HepG2 (cell line): Measurements from ENCODE around the gene ZFAND2B. TPM values are rescaled to one million over a fixed set of nuclear protein-coding genes. Genes with fewer than 3 reads are reported as not detected.

Experiments used
- ATAD3A ChIP-seq: sonication (generic); formaldehyde crosslinking; IDR thresholded peaks from 2 replicates; pipeline ENCODE4 v1.4.0; 2020; ENCODE audit warnings: missing genetic modification reagents
- CREBL2 ChIP-seq: sonication (generic); formaldehyde crosslinking; IDR thresholded peaks from 2 replicates; pipeline ENCODE4 v1.8.1; 2023; ENCODE audit warnings: missing genetic modification reagents, mild to moderate bottlenecking, borderline replicate concordance
- DMTF1 ChIP-seq: sonication (generic); formaldehyde crosslinking; IDR thresholded peaks from 2 replicates; pipeline ENCODE4 v1.4.0; 2020; ENCODE audit warnings: mild to moderate bottlenecking, missing genetic modification reagents
- HOXA3 ChIP-seq: sonication (generic); formaldehyde crosslinking; IDR thresholded peaks from 2 replicates; pipeline ENCODE4 v1.5.0; 2020; ENCODE audit warnings: missing genetic modification reagents
- MBD4 ChIP-seq: IDR thresholded peaks from 2 replicates; pipeline ENCODE4 v1.6.1; 2012; ENCODE audit warnings: low read length, inconsistent platforms, borderline replicate concordance
- NCOA2 ChIP-seq: sonication (generic); formaldehyde crosslinking; IDR thresholded peaks from 2 replicates; pipeline ENCODE4 v1.8.0; 2022; ENCODE audit warnings: inconsistent platforms
- POGK ChIP-seq: sonication (generic); formaldehyde crosslinking; conservative IDR thresholded peaks from 2 replicates; pipeline ENCODE4 v1.8.0; 2022; ENCODE audit warnings: mild to moderate bottlenecking, moderate library complexity, missing genetic modification reagents
- POLR2AphosphoS5 ChIP-seq: IDR thresholded peaks from 2 replicates; pipeline ENCODE4 v1.6.1; 2012; ENCODE audit warnings: low read depth, low read length
- SP140L ChIP-seq: sonication (generic); formaldehyde crosslinking; IDR thresholded peaks from 2 replicates; pipeline ENCODE4 v1.4.0; 2020; ENCODE audit warnings: missing genetic modification reagents, borderline replicate concordance
- XRCC5 ChIP-seq: fragments of 200-400 bp; formaldehyde crosslinking; optimal IDR thresholded peaks from 2 replicates; pipeline ENCODE3; 2017; ENCODE audit warnings: mild to moderate bottlenecking, low read length
- ZBTB25 ChIP-seq: IDR thresholded peaks from 2 replicates; pipeline ENCODE4 v1.6.1; 2018; ENCODE audit warnings: missing genetic modification reagents
- ZBTB37 ChIP-seq: sonication (generic); formaldehyde crosslinking; IDR thresholded peaks from 2 replicates; pipeline ENCODE4 v1.4.0; 2020; ENCODE audit warnings: mild to moderate bottlenecking, missing genetic modification reagents
- ZMYM2 ChIP-seq: sonication (generic); formaldehyde crosslinking; IDR thresholded peaks from 2 replicates; pipeline ENCODE4 v1.8.0; 2022; ENCODE audit warnings: mild to moderate bottlenecking, missing genetic modification reagents
- ZNF180 ChIP-seq: sonication (generic); formaldehyde crosslinking; IDR thresholded peaks from 2 replicates; pipeline ENCODE4 v1.4.0; 2020; ENCODE audit warnings: low read depth, missing genetic modification reagents, borderline replicate concordance
- ZNF282 ChIP-seq: fragments of 450-650 bp; IDR thresholded peaks from 2 replicates; pipeline ENCODE4 v1.6.1; 2018; ENCODE audit not compliant: partially characterized antibody
- ZNF296 ChIP-seq: sonication (generic); formaldehyde crosslinking; conservative IDR thresholded peaks from 2 replicates; pipeline ENCODE4 v1.5.0; 2020; ENCODE audit warnings: mild to moderate bottlenecking, missing genetic modification reagents
- ZNF343 ChIP-seq: sonication (generic); formaldehyde crosslinking; IDR thresholded peaks from 2 replicates; pipeline ENCODE4 v1.4.0; 2020; ENCODE audit warnings: mild to moderate bottlenecking, missing genetic modification reagents
- ZNF562 ChIP-seq: sonication (generic); formaldehyde crosslinking; IDR thresholded peaks from 2 replicates; pipeline ENCODE4 v1.8.0; 2022; ENCODE audit warnings: missing genetic modification reagents, borderline replicate concordance
- ZNF572 ChIP-seq: sonication (generic); formaldehyde crosslinking; IDR thresholded peaks from 2 replicates; pipeline ENCODE4 v1.5.1; 2020; ENCODE audit warnings: mild to moderate bottlenecking, missing genetic modification reagents
- ZNF598 ChIP-seq: sonication (generic); formaldehyde crosslinking; IDR thresholded peaks from 2 replicates; pipeline ENCODE4 v1.5.1; 2020; ENCODE audit warnings: mild to moderate bottlenecking, missing genetic modification reagents, borderline replicate concordance
- ZNF670 ChIP-seq: sonication (generic); formaldehyde crosslinking; IDR thresholded peaks from 2 replicates; pipeline ENCODE4 v1.8.0; 2022; ENCODE audit warnings: mild to moderate bottlenecking, missing genetic modification reagents, borderline replicate concordance
- ZSCAN21 ChIP-seq: sonication (generic); formaldehyde crosslinking; IDR thresholded peaks from 2 replicates; pipeline ENCODE4 v1.8.0; 2022; ENCODE audit warnings: mild to moderate bottlenecking, missing genetic modification reagents, moderate library complexity, borderline replicate concordance
- ZSCAN31 ChIP-seq: sonication (generic); formaldehyde crosslinking; IDR thresholded peaks from 2 replicates; pipeline ENCODE4 v1.5.0; 2020; ENCODE audit warnings: low read depth, mild to moderate bottlenecking, missing genetic modification reagents
- polyA plus RNA-seq, 8 experiments: library from polyadenylated mRNA; depleted of rRNA in 3 of 8; stranded (reverse) in 7 of 8; unstranded in 1 of 8; fragments of >200 nt; fragmentation: Illumina TruSeq in 4 of 8; extraction: Trizol in 4 of 8; gene quantifications; 2 replicates each; pipeline versions ENCODE4 v1.2.1 to v1.2.3, GENCODE V29; 2011 to 2016; ENCODE audit warnings: low read depth in 4 of 8, missing spikeins in 1 of 8, mixed read lengths in 1 of 8; ENCODE audit not compliant: insufficient read depth in 1 of 8
- total RNA-seq, 5 experiments: library from RNA; depleted of rRNA; stranded (reverse); fragments of >200 nt; fragmentation: Illumina TruSeq; extraction: Trizol; gene quantifications; 2 replicates each; pipeline ENCODE4 v1.2.3, GENCODE V29; 2016; ENCODE audit warnings: low read depth in 1 of 5

ZFAND2B gene
- total and polyA plus RNA-seq, 2 of the 13 experiments (the other 11 are each of a cell fraction or from before 2014, with no cell fraction given): 53.3 to 115 TPM

- TF ChIP-seq DMTF1 (CRISPR knock-in tag) (0 out of 2 replicates have a peak, but pooled peaks have one; percentile 18), ATAD3A (CRISPR knock-in tag) (no peak), ZNF282 (no peak), ZNF562 (CRISPR knock-in tag) (no peak), ZBTB25 (CRISPR knock-in tag) (peak; percentile 74; the same call in 1 of the 2 replicates), ZNF180 (no peak), CREBL2 (CRISPR knock-in tag) (peak; percentile 62; the same call in 1 of the 2 replicates), ZNF296 (CRISPR knock-in tag) (no peak), ZSCAN21 (CRISPR knock-in tag) (no peak), NCOA2 (CRISPR knock-in tag) (peak; percentile 34; the same call in 1 of the 2 replicates), ZBTB37 (no peak), ZNF670 (CRISPR knock-in tag) (peak; percentile 92; the same call in 1 of the 2 replicates), ZNF343 (CRISPR knock-in tag) (peak; percentile 85), ZNF598 (CRISPR knock-in tag) (peak; percentile 95; the same call in 1 of the 2 replicates), ZSCAN31 (CRISPR knock-in tag) (peak; percentile 80), POLR2AphosphoS5 (peak; percentile 67), POGK (CRISPR knock-in tag) (peak; percentile 78), MBD4 (no peak), HOXA3 (CRISPR knock-in tag) (0 out of 2 replicates have a peak, but pooled peaks have one; percentile 30), ZNF572 (CRISPR knock-in tag) (no peak), XRCC5 (peak; percentile 68), SP140L (CRISPR knock-in tag) (0 out of 2 replicates have a peak, but pooled peaks have one; percentile 17), ZMYM2 (CRISPR knock-in tag) (0 out of 2 replicates have a peak, but pooled peaks have one; percentile 40)
Observed at GRCh38 chr2:219249203-219249980, 42.8 kb downstream of the ZFAND2B start (continued).
